Trophoblast cell (in vitro differentiated cells and primary cell): ENCODE data around the gene ILF3.

ENCODE experiments used
- DNase-seq, 2 donors: peaks; one replicate each; pipeline ENCODE4 v3.0.0-alpha.2; 2016
- H2AFZ ChIP-seq: 2 replicates; pipeline ENCODE4 v1.6.1; 2013; ENCODE audit warnings: low read length, moderate library complexity, mild to moderate bottlenecking; ENCODE audit not compliant: insufficient read depth, poor library complexity
- H2AK5ac ChIP-seq: 2 replicates; pipeline ENCODE4 v1.6.1; 2013; ENCODE audit warnings: mild to moderate bottlenecking, low read length
- H2BK120ac ChIP-seq: 2 replicates; pipeline ENCODE4 v1.6.1; 2013; ENCODE audit warnings: low read length, mild to moderate bottlenecking, moderate library complexity; ENCODE audit not compliant: insufficient read depth, poor library complexity
- H2BK12ac ChIP-seq: 2 replicates; pipeline ENCODE4 v1.6.1; 2013; ENCODE audit warnings: mild to moderate bottlenecking, low read length, moderate library complexity
- H2BK5ac ChIP-seq: 2 replicates; pipeline ENCODE4 v1.6.1; 2013; ENCODE audit warnings: low read length, low read depth, moderate library complexity, mild to moderate bottlenecking; ENCODE audit not compliant: poor library complexity
- H3K14ac ChIP-seq: 2 replicates; pipeline ENCODE4 v1.6.1; 2013; ENCODE audit warnings: mild to moderate bottlenecking, low read length
- H3K18ac ChIP-seq: 2 replicates; pipeline ENCODE4 v1.6.1; 2013; ENCODE audit warnings: mild to moderate bottlenecking, low read length
- H3K23ac ChIP-seq: 2 replicates; pipeline ENCODE4 v1.6.1; 2013; ENCODE audit warnings: low read length
- H3K27ac ChIP-seq: 2 replicates; pipeline ENCODE4 v1.5.1; 2013; ENCODE audit warnings: low read depth, mild to moderate bottlenecking, inconsistent platforms, low read length, moderate library complexity
- H3K27me3 ChIP-seq: 2 replicates; pipeline ENCODE4 v1.6.1; 2013; ENCODE audit warnings: inconsistent platforms, mild to moderate bottlenecking, low read length, moderate library complexity; ENCODE audit not compliant: insufficient read depth
- H3K36me3 ChIP-seq, 2 experiments: 1 replicate in 1 of 2; 2 replicates in 1 of 2; pipeline ENCODE4 v1.6.1; 2013; ENCODE audit warnings: low read length in 2 of 2, mild to moderate bottlenecking in 2 of 2, moderate library complexity in 1 of 2; ENCODE audit not compliant: insufficient read depth in 2 of 2, control insufficient read depth in 1 of 2
- H3K4ac ChIP-seq: 2 replicates; pipeline ENCODE4 v1.6.1; 2013; ENCODE audit warnings: low read depth, mild to moderate bottlenecking, low read length, moderate library complexity
- H3K4me1 ChIP-seq, 2 experiments: 1 replicate in 1 of 2; 2 replicates in 1 of 2; pipeline ENCODE4 v1.6.1; 2013; ENCODE audit warnings: low read length in 2 of 2, mild to moderate bottlenecking in 2 of 2, moderate library complexity in 1 of 2; ENCODE audit not compliant: insufficient read depth in 2 of 2, control insufficient read depth in 1 of 2
- H3K4me2 ChIP-seq: 2 replicates; pipeline ENCODE4 v1.6.1; 2013; ENCODE audit warnings: inconsistent platforms, mild to moderate bottlenecking, low read length, moderate library complexity
- H3K4me3 ChIP-seq: 2 replicates; pipeline ENCODE4 v1.5.1; 2013; ENCODE audit warnings: mild to moderate bottlenecking, low read depth, low read length, inconsistent platforms
- H3K79me1 ChIP-seq: one replicate; pipeline ENCODE4 v1.6.1; 2013; ENCODE audit warnings: low read length
- H3K79me2 ChIP-seq: 2 replicates; pipeline ENCODE4 v1.6.1; 2013; ENCODE audit warnings: low read length, mild to moderate bottlenecking; ENCODE audit not compliant: control insufficient read depth, insufficient read depth, poor library complexity
- H3K9ac ChIP-seq: 2 replicates; pipeline ENCODE4 v1.6.1; 2013; ENCODE audit warnings: mild to moderate bottlenecking, low read length
- H3K9me3 ChIP-seq: 2 replicates; pipeline ENCODE4 v1.6.1; 2013; ENCODE audit warnings: low read depth, mild to moderate bottlenecking, control low read depth, inconsistent platforms, low read length; ENCODE audit not compliant: insufficient read depth
- H4K12ac ChIP-seq: 2 replicates; pipeline ENCODE4 v1.6.1; 2013; ENCODE audit warnings: low read depth, mild to moderate bottlenecking, low read length, moderate library complexity
- H4K8ac ChIP-seq: 2 replicates; pipeline ENCODE4 v1.6.1; 2013; ENCODE audit warnings: low read depth, mild to moderate bottlenecking, low read length, moderate library complexity
- H4K91ac ChIP-seq: one replicate; pipeline ENCODE4 v1.6.1; 2013; ENCODE audit warnings: low read depth, mild to moderate bottlenecking, low read length, moderate library complexity
- WGBS: extraction: QIAGEN DNeasy Blood & Tissue Kit; methylation state at CpG from one replicate; pipeline ENCODE4 v1.1.7; 2013; ENCODE audit warnings: missing lambda C conversion rate; ENCODE audit not compliant: insufficient read length, insufficient coverage; ENCODE audit errors: extremely low coverage; 5-methylcytosine and 5-hydroxymethylcytosine counted together

The ILF3 gene

GRCh38 chr19:10685210-10685609 is 31.1 kb downstream of the ILF3 start:
- H2AFZ ChIP-seq = no peak overlapping the region
- no peak overlapping the region for H3K4me2 ChIP-seq
- H3K79me1 ChIP-seq = no peaks in the 10 kb centered on the region
- no CpG with 5 or more reads among the region's 5 CpGs for WGBS
- H2BK5ac ChIP-seq = no peak overlapping the region
- H3K9ac ChIP-seq = peak overlapping the region; percentile 21
- H3K36me3 ChIP-seq = peaks cover 87 to 94% of the 10 kb centered on the region in 2 experiments
- H3K27ac ChIP-seq = no peak overlapping the region
- no peak overlapping the region for H2BK12ac ChIP-seq
- H3K79me2 ChIP-seq = no peaks in the 10 kb centered on the region
- H3K4ac ChIP-seq = no peak overlapping the region
- H4K91ac ChIP-seq = no peak overlapping the region
- no peak overlapping the region for H3K23ac ChIP-seq
- H3K18ac ChIP-seq = no peak overlapping the region
- no peak overlapping the region for H4K12ac ChIP-seq
- no peaks in the 10 kb centered on the region for H3K4me1 ChIP-seq
- no peak overlapping the region for H2BK120ac ChIP-seq
- H3K27me3 ChIP-seq = no peaks in the 10 kb centered on the region
- H3K9me3 ChIP-seq = no peaks in the 10 kb centered on the region
- no peak overlapping the region for H4K8ac ChIP-seq
- H2AK5ac ChIP-seq = no peak overlapping the region
- no peak for DNase-seq
- H3K14ac ChIP-seq = no peak overlapping the region
- H3K4me3 ChIP-seq = no peak overlapping the region

GRCh38 chr19:10686193-10686592 is 32.0 kb downstream of the ILF3 start:
- H3K36me3 ChIP-seq = peaks cover 87 to 94% of the 10 kb centered on the region in 2 experiments
- no peak overlapping the region for H3K4ac ChIP-seq
- H3K9me3 ChIP-seq = no peaks in the 10 kb centered on the region
- H3K4me3 ChIP-seq = no peak overlapping the region
- no peaks in the 10 kb centered on the region for H3K79me1 ChIP-seq
- no peak overlapping the region for H2BK120ac ChIP-seq
- no peaks in the 10 kb centered on the region for H3K27me3 ChIP-seq
- no peak overlapping the region for H3K23ac ChIP-seq
- DNase-seq = no peak
- no peak overlapping the region for H2BK12ac ChIP-seq
- no CpG with 5 or more reads among the region's 10 CpGs for WGBS
- no peak overlapping the region for H3K27ac ChIP-seq
- no peak overlapping the region for H2AFZ ChIP-seq
- no peak overlapping the region for H2BK5ac ChIP-seq
- H4K12ac ChIP-seq = no peak overlapping the region
- no peak overlapping the region for H3K4me2 ChIP-seq
- H3K4me1 ChIP-seq = no peaks in the 10 kb centered on the region
- H3K9ac ChIP-seq = no peak overlapping the region
- no peak overlapping the region for H4K91ac ChIP-seq
- H4K8ac ChIP-seq = no peak overlapping the region
- no peaks in the 10 kb centered on the region for H3K79me2 ChIP-seq
- no peak overlapping the region for H3K18ac ChIP-seq
- H2AK5ac ChIP-seq = no peak overlapping the region
- no peak overlapping the region for H3K14ac ChIP-seq

GRCh38 chr19:10686661-10687517 is 32.7 kb downstream of the ILF3 start:
- Histone ChIP-seq H2BK120ac (no peak overlapping the region), H4K8ac (no peak overlapping the region), H3K4me3 (no peak overlapping the region), H3K9me3 (peaks cover 1% of the 10 kb centered on the region), H3K4ac (no peak overlapping the region), H2BK5ac (no peak overlapping the region), H3K4me2 (no peak overlapping the region), H3K36me3 (peaks cover 87 to 94% of the 10 kb centered on the region in 2 experiments), H3K79me1 (no peaks in the 10 kb centered on the region), H3K23ac (no peak overlapping the region), H3K4me1 (no peaks in the 10 kb centered on the region), H2AK5ac (no peak overlapping the region), H3K14ac (no peak overlapping the region), H3K27ac (no peak overlapping the region), H2AFZ (no peak overlapping the region), H3K27me3 (no peaks in the 10 kb centered on the region), H4K12ac (no peak overlapping the region), H2BK12ac (no peak overlapping the region), H3K18ac (no peak overlapping the region), H3K79me2 (no peaks in the 10 kb centered on the region), H4K91ac (no peak overlapping the region), H3K9ac (no peak overlapping the region)
- DNase-seq = no peak
- WGBS = no CpG with 5 or more reads among the region's 31 CpGs

- Histone ChIP-seq H4K91ac (no peak overlapping the region), H3K4me3 (no peak overlapping the region), H3K79me2 (no peaks in the 10 kb centered on the region), H2BK120ac (no peak overlapping the region), H3K14ac (no peak overlapping the region), H3K27me3 (no peaks in the 10 kb centered on the region), H2BK12ac (no peak overlapping the region), H3K4ac (no peak overlapping the region), H2BK5ac (no peak overlapping the region), H2AK5ac (no peak overlapping the region), H2AFZ (no peak overlapping the region), H3K9me3 (peaks cover 1% of the 10 kb centered on the region), H3K18ac (no peak overlapping the region), H3K36me3 (peaks cover 87 to 94% of the 10 kb centered on the region in 2 experiments), H3K4me1 (no peaks in the 10 kb centered on the region), H3K79me1 (no peaks in the 10 kb centered on the region), H4K12ac (no peak overlapping the region), H3K9ac (no peak overlapping the region), H3K4me2 (no peak overlapping the region), H3K23ac (no peak overlapping the region), H4K8ac (no peak overlapping the region), H3K27ac (no peak overlapping the region)
- no peak for DNase-seq
- no CpG with 5 or more reads among the region's 25 CpGs for WGBS
Measured at GRCh38 chr19:10687518-10688288, 33.6 kb downstream of the ILF3 start.
